Middle frontal gyrus (tissue), 1 donor: ENCODE measurements around the gene PTPRK.

ENCODE experiments used
- DNase-seq: peaks from one replicate; pipeline ENCODE4 v3.0.0-alpha.2; 2015; ENCODE audit warnings: low spot score; ENCODE audit errors: extremely low spot score

PTPRK gene

DNA sequence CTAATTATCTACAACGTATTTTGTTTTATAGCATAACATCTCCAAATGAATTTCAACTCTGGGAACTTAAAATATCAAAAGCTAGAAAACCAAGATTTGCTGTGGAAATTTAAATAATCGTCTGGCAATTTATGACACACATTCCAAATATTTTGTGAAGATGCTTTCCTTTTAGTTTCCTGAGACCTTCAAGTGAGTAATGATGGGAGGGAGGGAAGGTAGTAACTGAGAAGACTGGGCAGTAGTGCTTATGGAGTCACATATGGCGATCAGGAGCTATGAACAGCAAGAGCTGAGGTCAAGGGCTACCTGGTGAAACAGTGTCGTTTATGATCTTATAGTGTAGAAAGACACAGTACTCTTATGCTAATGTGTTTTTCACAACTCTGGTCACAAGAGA is 441.4 kb downstream of the PTPRK start:
- DNase-seq, result no peak

DNA sequence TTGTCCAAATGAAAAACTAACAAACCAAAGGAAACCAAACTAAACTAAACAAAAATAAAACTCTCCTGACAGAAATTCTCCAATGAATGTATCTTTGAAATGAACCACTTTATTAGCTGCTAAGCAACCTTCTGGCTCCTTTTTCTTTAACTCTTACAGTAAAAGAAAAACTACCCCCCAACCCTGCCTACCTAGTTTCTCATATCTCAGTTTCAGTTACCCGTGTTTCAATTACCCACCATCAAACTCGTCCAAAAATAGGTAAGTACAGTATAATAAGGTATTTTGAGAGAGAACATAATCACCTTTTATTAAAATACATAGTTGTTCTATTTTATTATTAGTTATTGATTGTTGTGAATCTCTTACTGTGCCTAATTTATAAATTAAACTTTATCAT is 442.1 kb downstream of the PTPRK start:
- DNase-seq, result no peak

DNA sequence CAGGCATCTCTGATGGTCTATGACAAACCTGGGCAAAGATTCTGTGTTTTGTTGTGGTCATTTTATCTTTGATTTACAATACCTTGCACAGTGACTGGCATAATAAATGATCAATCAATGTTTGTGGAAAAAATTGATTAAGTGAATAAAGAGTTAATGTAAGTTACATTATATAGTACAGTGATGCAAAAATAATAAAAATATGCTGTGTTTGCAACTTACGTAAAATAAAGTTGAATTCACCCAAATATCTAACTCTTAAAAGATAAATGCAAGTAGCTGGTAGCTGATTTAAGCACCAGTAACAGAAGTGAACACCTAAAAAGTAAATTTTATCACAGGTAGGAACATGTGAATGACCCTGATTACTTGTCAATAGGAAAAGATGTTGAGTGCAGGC is 443.6 kb downstream of the PTPRK start:
- DNase-seq, result no peak

DNA sequence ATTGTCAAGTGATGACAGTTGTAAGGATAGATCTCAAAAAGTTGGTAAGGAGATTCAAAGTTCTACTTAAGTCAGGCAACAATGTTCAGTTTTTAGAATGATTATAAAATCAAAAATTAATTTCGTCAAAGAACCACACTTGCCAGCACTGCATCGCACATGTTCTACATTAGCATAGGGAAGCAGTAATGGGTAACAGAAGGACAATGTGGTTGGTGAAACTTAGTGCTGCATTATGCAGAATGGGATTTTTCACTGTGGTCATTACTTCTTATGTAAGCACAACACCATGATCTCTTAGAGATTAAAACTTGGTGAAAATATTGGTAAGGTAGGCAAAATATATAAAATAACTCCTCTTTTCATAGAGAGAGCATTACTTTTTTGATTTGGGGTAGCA is 445.8 kb downstream of the PTPRK start:
- DNase-seq, result no peak

DNA sequence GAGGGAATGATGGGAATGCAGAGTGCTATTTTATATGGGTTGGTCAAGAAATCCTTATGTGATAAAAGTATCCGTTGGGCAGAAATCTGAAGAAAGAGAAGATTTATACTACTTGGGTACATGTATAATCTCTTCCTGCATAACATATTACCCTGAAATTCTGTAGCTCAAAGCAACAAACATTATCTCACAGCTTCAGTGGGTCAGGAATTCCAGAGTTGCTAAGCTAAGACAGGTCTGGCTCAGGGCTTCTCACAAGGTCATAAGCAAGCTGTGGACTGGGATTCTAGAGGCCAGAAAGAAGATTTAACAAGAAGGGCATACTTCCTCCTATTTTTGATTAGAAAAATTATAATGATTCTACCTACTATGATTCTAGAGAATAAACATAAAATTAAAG is 447.0 kb downstream of the PTPRK start:
- DNase-seq, result no peak

GRCh38 chr6:128071212-128071611 is 449.2 kb downstream of the PTPRK start:
- no peak for DNase-seq

GRCh38 chr6:128070406-128070805 is 450.0 kb downstream of the PTPRK start:
- DNase-seq, result no peak

DNA sequence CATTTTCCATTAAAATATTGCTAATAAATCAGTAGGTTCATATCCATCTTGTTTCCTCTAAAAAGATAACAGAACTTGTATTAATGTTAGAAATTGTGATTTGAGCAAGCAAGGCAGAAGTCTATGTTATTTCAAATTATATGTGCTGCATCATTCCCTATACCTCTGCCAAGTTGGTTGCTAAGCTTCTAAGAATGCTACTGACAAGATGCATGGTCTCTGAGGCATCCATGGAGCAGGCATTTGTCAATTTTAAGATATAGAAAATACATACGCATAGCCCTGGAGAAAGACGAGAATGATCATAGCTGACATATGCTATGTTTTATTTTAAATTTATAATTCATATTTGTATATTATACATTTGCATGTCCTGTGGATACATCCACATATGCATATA is 451.2 kb downstream of the PTPRK start:
- no peak for DNase-seq

DNA sequence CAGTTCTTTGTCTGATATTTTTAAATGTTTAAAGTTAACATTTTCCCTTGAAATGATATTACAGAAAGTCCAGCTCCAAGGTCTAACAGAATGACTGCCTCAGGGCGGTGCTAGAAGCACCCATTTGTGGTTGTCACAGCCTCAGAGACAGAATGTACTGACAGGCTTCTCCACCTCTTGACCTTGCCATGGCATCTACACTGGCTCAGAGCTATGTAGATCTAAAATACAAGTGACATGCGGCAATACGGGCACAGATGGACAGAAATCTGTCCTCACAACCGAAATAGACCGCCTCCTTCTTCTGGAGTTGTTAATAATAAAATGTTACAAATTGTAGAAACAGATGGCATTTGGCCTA is 452.3 kb downstream of the PTPRK start:
- DNase-seq, result no peak

DNA sequence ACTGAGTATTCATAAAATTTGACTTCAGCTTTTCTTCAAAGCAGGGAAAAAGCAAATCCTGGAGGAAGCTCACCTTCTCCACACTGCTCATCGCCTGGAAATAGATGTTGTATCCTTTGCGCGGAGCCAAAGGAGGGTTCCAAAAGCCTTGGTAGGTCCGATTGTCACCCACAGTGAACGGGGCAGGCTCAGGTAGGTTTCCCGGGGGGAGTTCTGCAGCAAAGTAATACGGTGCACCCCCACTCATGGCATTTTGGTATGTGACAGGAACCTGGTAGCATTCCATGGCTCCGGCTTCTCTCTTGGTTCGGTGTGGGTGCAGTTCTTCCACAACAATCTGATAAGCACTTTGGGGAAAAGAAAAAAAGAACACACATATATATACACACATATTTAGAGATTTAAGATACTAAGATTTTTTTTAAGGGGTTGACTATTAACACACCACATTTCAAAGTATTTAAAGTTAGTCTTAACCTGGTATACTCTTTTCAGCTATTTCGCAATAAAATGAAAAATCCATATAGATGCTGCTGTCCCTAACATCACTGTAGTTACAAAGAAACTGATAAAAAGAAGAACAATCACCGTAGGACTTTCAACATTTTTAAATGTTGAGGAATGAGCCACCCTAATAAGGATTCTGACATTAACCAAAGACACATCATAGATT is 452.8 kb downstream of the PTPRK start:
- DNase-seq, result no peak

DNA sequence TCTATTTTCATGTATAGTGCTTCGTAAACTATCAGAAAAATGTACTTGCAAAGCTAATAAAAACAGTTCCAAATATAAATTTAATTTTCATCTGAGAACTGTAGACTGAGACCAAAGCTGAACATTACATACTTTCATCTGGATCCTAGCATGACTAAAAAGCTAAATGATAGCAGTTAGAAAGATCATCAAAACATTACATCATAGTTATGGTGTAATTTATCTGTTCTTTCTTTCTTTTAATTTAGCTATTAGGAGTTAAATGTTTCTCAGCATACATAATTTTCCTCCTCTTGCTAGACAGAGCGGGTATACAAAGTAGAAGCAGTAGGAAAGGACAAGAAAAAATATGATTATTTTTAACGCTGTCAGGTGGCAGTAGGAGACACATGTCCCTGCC is 455.3 kb downstream of the PTPRK start:
- DNase-seq, result no peak

- DNase-seq, result no peak
Observed at GRCh38 chr6:128064540-128064895, 455.9 kb downstream of the PTPRK start.

GRCh38 chr6:128063850-128064539 is 456.4 kb downstream of the PTPRK start:
- no peak for DNase-seq

- no peak for DNase-seq
Observed at GRCh38 chr6:128062882-128063603, 457.4 kb downstream of the PTPRK start.

DNA sequence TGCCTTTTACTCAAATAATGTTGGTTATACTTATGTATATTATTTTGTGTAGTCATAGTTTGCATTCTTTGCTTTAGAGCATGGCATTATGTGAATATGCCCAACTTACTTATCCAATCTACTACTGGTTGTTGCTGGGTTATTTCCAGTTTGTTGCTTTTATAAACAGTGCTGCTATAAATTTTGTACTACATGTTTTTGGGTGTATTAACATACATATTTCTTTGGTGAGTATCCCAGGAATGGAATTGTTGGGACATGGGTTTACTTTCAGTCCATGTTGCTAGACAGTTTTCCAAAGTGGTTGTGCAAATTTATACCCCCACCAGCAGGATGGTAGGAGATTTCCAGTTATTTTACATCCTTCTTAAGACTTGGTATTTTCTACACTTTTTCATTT is 462.5 kb downstream of the PTPRK start:
- DNase-seq, result no peak

- no peak for DNase-seq
Observed at GRCh38 chr6:128057541-128057940, 462.9 kb downstream of the PTPRK start.

DNA sequence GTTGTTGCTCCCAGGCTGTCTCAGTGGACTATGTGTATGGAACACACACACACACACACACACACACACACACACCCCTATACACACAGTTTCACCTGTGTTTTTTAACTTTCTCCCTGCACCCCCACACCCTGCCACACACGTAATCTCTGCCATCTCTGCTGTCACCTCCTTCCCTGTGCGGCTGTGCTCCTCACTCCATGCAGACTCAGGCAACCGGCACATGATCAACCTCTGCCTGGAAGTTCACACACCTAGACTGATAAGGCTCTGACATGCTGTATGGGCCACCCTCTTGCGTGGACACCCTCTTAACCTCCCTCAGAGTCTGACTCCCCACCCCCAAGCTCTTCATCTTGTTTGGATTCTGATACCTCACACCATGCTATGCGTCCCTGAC is 467.3 kb downstream of the PTPRK start:
- no peak for DNase-seq

- no peak for DNase-seq
Observed at GRCh38 chr6:128047989-128048388, 472.4 kb downstream of the PTPRK start.

DNA sequence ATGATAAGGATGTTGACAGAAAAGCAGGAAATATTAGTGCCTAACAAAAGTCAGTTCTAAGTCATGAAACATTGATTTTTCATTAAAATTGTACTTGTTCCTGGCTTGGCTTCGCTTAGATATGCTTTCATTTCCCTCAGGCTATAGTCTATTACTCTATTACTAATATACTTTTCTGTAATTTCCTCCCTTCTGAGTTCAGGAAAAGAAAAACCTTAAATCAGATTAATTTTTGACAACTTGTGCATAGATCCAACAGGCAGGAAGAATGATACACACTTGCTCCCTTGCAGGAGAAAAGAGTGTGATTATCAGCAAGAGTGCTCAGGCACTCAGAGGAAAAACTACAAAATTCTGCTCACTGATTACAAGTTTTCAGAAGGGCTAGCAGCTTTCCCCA is 474.4 kb downstream of the PTPRK start:
- no peak for DNase-seq

DNA sequence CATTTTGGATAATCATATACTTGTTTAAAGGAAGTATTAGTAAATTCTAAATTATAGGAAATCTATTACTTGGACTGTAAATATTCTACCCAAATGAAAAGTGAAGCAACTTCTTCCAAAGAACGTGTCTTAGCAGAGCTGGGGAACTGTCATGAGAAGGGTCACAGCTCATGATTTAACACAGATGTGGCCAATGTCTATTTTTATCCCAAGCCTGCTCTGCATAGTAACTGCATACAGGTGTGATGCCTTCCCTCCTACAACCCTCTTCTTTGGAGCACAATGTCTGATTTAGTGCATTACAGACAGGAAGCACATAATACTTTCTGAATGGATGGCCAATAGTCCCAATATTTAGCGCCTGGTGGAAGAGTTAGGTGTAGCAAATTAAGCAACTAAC is 480.9 kb downstream of the PTPRK start:
- no peak for DNase-seq

DNA sequence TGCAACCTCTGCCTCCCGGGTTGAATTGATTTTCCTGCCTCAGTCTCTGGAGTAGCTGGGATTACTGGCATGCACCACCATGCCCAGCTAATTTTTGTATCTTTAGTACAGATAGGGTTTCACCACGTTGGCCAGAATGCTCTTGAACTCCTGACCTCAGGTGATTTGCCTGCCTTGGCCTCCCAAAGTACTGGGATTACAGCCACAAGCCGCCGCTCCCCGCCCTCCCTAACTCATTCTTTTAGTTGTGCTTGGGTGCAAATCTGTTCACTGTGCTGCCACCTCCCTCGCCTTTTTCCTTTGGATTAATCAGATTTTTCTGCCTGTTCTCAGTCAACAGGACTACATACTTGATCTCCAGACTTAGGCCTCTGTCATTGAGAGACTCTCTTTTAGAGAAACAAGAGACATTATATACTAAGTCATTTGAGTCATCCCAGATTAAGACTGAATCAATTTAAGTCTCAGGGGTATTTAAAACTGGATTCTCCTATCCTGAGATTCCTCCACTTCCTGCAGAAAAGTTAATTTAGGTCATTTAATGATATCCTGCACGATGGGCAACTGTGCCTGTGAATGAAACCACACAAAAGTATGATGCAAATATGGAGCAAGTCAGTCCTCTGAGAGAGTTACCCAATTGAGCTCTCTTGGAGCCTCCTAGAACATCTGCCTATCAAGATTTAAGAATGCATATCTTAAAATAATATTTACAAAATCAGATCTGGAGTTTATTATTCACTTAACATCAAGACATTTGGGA is 483.4 kb downstream of the PTPRK start:
- DNase-seq, result no peak

DNA sequence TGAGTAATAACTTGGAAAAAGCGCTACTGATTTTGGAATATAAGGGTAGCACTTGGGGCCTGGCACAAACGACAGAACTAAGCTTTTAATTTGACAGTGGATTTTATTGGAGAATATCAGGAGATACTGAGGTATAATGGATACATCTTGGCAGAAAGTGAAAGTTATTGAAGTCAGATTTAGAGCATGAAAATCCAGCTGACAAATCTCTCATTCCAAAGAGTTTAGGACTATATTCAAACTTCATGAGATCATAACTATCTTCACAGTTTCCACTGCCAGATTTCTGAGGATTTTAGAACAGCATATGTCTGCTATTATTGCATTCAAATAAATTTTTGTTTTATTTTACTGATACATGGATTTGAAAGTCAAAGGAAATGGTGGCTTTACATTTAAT is 487.2 kb downstream of the PTPRK start:
- DNase-seq, result no peak
